Omental fat pad (tissue), 4 donors: ENCODE measurements around the gene DLG5. TPM values are rescaled to one million over a fixed set of nuclear protein-coding genes. Genes with fewer than 3 reads are reported as not detected.

Source experiments
- ATAC-seq: fragments of 150-250 bp; one replicate; pipeline ENCODE4 v1.9.1; 2016; ENCODE audit warnings: mild to moderate bottlenecking, moderate library complexity; ENCODE audit not compliant: low FRiP score
- DNase-seq: peaks from one replicate; pipeline ENCODE4 v3.0.0-alpha.2; 2019; ENCODE audit warnings: low spot score
- CTCF ChIP-seq, 3 donors: fragments of 450-650 bp; IDR thresholded peaks; one replicate each; pipeline ENCODE4 v1.5.1; 2016 to 2017; ENCODE audit warnings: antibody characterized with exemption in 3 of 3, mild to moderate bottlenecking in 3 of 3, moderate library complexity in 2 of 3
- total RNA-seq, 4 donors: library from RNA; depleted of rRNA; stranded (reverse); fragments of >200 nt; gene quantifications; one replicate each; pipeline ENCODE4 v1.1.0, GENCODE V29; 2016

DLG5 gene
- total RNA-seq, 4 donors from 2014 or later: 28.1 to 42.7 (median 38.3) TPM

GRCh38 chr10:77844177-77844576 is 82.4 kb downstream of the DLG5 start:
- TF ChIP-seq CTCF (IDR thresholded peaks at IDR 0.05): no peak
- ATAC-seq (no peak), DNase-seq (no peak)

- ATAC-seq: no peak
- TF ChIP-seq CTCF (IDR thresholded peaks at IDR 0.05): no peak
These were observed 83.3 kb downstream of the DLG5 start for GRCh38 chr10:77843264-77843663.

DNA sequence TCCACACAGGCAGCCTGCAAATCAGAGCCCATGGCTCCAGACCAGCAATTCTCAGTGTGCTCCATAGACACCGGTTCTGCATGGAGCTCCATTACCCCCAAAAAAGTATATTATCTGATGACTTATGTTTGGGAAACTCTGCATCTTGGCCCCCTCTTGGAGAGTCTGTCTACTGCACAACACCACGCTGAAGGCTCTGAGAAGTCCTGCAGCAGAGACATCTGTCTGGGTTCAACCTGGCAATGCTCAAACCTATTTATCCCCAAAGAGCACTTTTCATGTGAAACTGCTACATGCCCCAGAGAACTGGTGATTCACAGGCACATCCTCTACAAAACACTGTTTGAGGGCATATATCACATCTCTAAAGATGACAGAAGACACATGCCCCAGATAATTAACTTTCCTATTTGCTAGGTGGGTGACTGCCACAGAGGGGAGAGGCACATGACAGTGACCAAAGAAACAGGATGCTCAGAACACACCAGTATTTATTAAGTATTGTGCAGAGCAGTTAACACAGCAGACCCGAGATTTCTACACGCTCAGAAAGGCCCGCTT is 83.8 kb downstream of the DLG5 start:
- no peak for TF ChIP-seq CTCF (IDR thresholded peaks at IDR 0.05)
- ATAC-seq: no peak
- no peak for DNase-seq

More at GRCh38 chr10:77843264-77843663, 83.3 kb downstream of the DLG5 start:
- DNase-seq: no peak

DNA sequence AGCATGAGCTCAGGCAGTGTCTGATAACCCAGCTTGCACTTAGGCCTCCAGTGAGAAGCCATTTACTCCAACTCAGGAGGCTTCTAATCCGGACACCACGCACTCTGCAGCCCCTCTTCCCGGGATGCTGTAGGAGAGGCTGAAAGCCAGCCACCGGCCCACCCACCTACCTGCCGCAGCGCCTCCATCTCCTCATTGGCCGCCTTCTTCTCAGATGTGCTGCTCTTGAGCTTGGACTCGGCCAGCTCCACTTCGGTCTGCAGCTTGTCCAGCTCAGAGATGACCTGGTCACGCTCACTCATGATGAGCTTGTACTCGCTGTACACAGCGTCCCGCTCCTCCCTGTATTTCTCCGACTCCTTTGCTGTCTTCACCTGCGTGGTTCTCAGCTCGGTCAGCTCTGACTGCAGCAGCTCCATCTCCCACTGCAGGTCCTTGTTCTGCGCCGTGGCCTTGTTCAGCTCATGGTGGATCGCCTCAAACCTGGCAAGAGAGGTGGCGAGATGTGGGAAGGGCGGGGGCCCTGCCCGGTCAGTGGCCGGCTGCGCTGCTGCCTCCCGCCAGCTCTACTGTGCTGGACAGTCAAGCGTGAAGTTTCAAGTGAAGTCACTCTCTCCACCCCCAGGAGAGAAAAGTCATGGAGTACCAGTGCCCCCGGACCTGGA is 84.7 kb downstream of the DLG5 start:
- TF ChIP-seq CTCF (IDR thresholded peaks at IDR 0.05): no peak
- no peak for ATAC-seq
- DNase-seq: no peak

DNA sequence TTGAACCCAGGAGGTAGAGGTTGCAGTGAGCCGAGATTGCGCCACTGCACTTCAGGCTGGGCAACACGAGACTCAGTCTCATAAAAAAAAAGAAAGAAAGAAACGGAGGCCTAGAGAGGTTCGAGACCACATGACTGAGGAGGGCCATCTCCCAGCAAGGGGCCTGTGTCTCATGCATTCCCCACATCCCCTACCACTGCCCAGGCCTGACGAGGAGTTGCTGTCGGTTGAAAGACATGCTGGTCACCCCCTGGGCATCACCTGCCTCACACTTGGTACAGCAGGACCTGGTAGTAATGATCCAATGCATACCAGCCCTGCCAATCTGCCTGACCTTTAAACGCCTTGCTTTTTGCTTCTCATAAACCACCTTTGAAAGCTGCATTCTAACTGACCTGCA is 85.9 kb downstream of the DLG5 start:
- TF ChIP-seq CTCF (IDR thresholded peaks at IDR 0.05): no peak
- DNase-seq (no peak), ATAC-seq (no peak)

DNA sequence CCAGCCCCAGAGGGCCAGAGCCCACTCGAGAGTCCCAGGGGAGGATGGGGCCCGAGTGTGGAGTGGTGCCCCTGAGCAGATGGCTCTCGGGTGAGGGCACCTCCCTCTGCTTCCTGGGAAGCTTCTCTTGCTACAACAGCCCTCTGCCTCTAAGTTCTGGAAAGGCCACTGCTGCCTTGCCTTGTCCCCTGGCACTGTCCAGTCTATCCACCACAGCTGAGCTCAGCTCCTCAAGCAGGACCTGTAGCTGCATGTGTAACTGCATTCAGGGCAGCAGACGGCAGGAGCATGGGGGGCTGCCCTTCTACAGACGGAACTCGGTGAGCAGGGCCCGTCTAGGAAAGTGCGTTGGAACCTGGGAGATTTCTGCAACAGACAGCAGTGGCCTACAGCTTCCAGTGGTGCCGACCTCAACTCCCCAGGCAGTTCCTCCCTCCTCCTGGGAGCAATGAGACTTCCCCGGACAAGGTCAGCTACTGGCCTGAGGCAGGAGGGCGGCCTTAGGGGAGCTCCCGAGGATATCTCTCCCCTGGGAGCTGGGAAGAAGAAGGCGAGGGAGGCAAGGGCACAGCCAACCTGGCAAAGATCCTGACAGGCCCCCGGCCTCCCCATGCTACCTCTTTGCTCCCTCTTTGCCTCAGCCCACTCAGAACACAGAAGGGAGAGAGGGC is 88.5 kb downstream of the DLG5 start:
- no peak for TF ChIP-seq CTCF (IDR thresholded peaks at IDR 0.05)
- ATAC-seq (no peak), DNase-seq (no peak)
